Cardiac muscle cell (in vitro differentiated cells and primary cell): Measurements from ENCODE around the gene PYCARD. TPM values are rescaled to one million over a fixed set of nuclear protein-coding genes. Genes with fewer than 3 reads are reported as not detected.
"Not testable (repeated sequence)": the region's sequence is repeated elsewhere in the genome, so short reads cannot be mapped to it uniquely, and the experiment has no call there.

ENCODE experiments used
- DNase-seq, 2 donors: peaks; one replicate each; pipeline versions ENCODE4 v3.0.0 to v3.0.0-alpha.2; 2010 to 2017; ENCODE audit warnings: low read depth in 1 of 2, low spot score in 1 of 2
- H3K27ac ChIP-seq: fragments of 200-600 bp; sonication (generic); 2 replicates; pipeline ENCODE4 v1.5.1; 2016
- H3K27me3 ChIP-seq: fragments of 200-600 bp; sonication (generic); 2 replicates; pipeline ENCODE4 v1.6.0; 2016; ENCODE audit warnings: control low read depth
- H3K36me3 ChIP-seq: fragments of 200-600 bp; sonication (generic); 2 replicates; pipeline ENCODE4 v1.5.1; 2016; ENCODE audit warnings: control low read depth
- H3K4me1 ChIP-seq: fragments of 200-600 bp; sonication (generic); 2 replicates; pipeline ENCODE4 v1.8.1; 2017; ENCODE audit warnings: low read depth, mild to moderate bottlenecking, mixed run types
- H3K4me3 ChIP-seq: fragments of 200-600 bp; sonication (generic); 2 replicates; pipeline ENCODE4 v1.5.1; 2016; ENCODE audit warnings: mild to moderate bottlenecking
- H3K9me3 ChIP-seq: fragments of 200-600 bp; sonication (generic); 2 replicates; pipeline ENCODE4 v1.5.1; 2017; ENCODE audit warnings: low read depth, mild to moderate bottlenecking, control low read depth
- polyA plus RNA-seq: library from polyadenylated mRNA; unstranded; fragments of >200 nt; fragmentation: Nextera tagmentation; extraction: Ambion mirVana; gene quantifications from 2 replicates; pipeline ENCODE4 v1.2.1, GENCODE V29; 2016
- total RNA-seq: library from RNA; depleted of rRNA; stranded (reverse); fragments of >200 nt; gene quantifications from 2 replicates; pipeline ENCODE4 v1.2.3, GENCODE V29; 2016
- TF ChIP-seq, protein P1 (sequence below): IDR thresholded peaks from 2 replicates; pipeline ENCODE4 v1.5.1; 2012; ENCODE audit warnings: low read depth, mild to moderate bottlenecking, low read length

PYCARD gene
- total and polyA plus RNA-seq, 2 experiments from 2014 or later = 1.4 to 2.3 TPM

DNA sequence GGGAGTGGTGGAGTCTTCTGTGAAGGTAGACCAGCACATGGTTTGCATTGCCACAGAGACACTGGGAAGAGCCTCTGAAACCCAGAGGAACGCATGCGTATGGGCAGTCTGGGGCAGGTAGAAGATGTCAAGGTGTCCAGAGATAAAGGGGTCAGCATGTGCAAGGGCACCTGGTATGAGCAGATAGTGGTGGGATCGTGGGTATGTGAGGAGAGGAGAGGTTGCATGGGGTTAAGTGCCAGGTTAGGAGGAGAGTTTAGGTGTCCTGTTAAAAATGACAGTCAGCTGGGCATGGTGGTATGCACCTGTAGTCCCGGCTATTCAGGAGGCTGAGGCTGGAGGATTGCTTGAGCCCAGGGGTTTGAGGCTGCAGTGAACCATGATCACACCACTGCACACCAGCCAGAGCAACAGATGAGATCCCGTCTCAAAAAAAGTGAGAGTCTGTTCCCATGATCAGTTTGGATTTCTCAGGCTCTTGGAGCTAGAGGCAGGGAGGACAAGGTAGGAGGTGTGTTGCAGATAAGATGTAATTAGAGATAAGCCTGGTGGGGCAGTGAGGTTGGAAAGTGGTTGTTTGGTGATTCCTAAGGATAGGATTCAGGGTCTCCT is 3.0 kb downstream of the PYCARD start:
- H3K36me3 ChIP-seq = peaks cover 26% of the 10 kb centered on the region
- peaks cover 34% of the 10 kb centered on the region for H3K27me3 ChIP-seq
- TF ChIP-seq, protein P1, sequence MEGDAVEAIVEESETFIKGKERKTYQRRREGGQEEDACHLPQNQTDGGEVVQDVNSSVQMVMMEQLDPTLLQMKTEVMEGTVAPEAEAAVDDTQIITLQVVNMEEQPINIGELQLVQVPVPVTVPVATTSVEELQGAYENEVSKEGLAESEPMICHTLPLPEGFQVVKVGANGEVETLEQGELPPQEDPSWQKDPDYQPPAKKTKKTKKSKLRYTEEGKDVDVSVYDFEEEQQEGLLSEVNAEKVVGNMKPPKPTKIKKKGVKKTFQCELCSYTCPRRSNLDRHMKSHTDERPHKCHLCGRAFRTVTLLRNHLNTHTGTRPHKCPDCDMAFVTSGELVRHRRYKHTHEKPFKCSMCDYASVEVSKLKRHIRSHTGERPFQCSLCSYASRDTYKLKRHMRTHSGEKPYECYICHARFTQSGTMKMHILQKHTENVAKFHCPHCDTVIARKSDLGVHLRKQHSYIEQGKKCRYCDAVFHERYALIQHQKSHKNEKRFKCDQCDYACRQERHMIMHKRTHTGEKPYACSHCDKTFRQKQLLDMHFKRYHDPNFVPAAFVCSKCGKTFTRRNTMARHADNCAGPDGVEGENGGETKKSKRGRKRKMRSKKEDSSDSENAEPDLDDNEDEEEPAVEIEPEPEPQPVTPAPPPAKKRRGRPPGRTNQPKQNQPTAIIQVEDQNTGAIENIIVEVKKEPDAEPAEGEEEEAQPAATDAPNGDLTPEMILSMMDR = no peak
- H3K27ac ChIP-seq = no peak overlapping the region
- H3K4me1 ChIP-seq = no peaks in the 10 kb centered on the region
- H3K9me3 ChIP-seq = no peaks in the 10 kb centered on the region
- no peak overlapping the region for H3K4me3 ChIP-seq
- DNase-seq = no peak

DNA sequence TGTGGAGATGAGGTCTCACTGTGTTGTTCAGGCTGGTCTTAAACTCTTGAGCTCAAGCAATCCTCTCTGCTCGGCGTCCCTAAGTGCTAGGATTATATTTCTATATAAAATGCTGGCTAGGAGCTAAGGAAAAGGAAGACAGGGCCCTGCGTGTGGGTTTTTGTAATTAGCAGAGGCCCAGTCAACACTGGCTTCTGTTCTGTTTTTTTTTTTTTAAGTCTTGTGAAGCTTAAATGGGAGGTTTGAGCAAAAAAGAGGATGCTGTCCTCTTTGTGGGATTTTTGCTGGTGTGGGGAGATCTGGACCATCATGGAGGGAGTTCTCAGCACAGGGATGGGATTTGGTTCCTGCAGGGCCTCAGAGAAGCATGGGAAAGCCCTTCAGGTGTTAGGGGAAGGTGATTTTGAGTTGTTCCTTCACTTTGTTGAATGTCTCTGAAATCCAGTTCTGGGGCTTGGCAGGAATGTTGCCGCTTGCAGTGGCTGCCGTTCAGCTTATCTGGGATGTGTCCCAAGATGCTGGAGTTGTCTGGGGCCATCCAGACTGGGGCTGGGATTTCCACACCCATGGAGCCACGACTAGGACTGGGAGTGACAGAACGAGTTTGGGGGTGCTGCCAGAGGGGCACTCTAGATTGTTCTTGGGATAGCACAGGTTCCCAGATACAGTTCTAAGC is 4.2 kb downstream of the PYCARD start:
- H3K27me3 ChIP-seq = peaks cover 24% of the 10 kb centered on the region
- DNase-seq = no peak
- TF ChIP-seq, protein P1 = no peak
- H3K4me3 ChIP-seq = no peak overlapping the region
- H3K9me3 ChIP-seq = no peaks in the 10 kb centered on the region
- no peak overlapping the region for H3K27ac ChIP-seq
- no peaks in the 10 kb centered on the region for H3K4me1 ChIP-seq
- peaks cover 38% of the 10 kb centered on the region for H3K36me3 ChIP-seq

DNA sequence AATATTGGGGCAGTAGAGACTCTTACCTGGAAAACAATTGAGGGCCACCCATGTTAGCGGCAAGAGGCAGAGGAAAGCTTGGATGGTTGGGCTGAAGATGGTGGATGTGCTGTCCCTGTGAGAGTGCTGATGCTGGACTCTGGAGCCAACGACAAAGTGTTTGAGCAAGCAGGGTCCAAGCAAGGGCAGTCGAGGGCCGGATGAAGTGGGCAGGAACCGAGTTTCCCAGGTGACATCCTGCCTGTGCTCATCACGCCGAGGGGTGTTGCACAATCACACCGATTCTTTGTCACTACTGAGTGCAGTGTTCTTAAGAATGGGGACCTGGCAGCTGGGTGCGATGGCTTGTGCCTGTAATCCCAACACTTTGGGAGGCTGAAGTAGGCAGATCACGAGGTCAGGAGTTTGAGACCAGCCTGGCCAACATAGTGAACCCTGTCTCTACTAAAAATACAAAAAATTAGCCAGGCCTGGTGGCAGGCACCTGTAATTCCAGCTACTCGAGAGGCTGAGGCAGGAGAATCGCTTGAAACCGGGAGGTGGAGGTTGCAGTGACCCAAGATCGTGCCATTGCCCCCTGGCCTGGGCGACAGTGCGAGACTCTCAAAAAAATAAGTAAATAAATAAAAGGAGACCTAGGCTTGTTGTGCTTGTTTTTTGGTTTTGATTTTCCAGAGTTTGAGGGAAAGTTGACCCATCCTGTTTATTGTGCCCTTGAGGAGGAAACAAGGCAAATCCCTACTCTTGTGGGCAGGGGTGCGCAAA is 6.1 kb downstream of the PYCARD start:
- H3K4me3 ChIP-seq = no peak overlapping the region
- TF ChIP-seq, protein P1 = no peak
- no peak overlapping the region for H3K27ac ChIP-seq
- H3K36me3 ChIP-seq = peaks cover 56% of the 10 kb centered on the region
- no peaks in the 10 kb centered on the region for H3K4me1 ChIP-seq
- peaks cover 6% of the 10 kb centered on the region for H3K27me3 ChIP-seq
- no peaks in the 10 kb centered on the region for H3K9me3 ChIP-seq
- DNase-seq = no peak

- H3K4me3 ChIP-seq, H3K9me3 ChIP-seq, H3K4me1 ChIP-seq, H3K27me3 ChIP-seq, H3K27ac ChIP-seq, DNase-seq: not testable (repeated sequence)
- peaks cover 62% of the 10 kb centered on the region for H3K36me3 ChIP-seq
Measured at GRCh38 chr16:31195861-31196260, 6.7 kb downstream of the PYCARD start.

- H3K4me3 ChIP-seq = no peak overlapping the region
- DNase-seq = no peak
- TF ChIP-seq, protein P1 = no peak
- peaks cover 72% of the 10 kb centered on the region for H3K36me3 ChIP-seq
- H3K27ac ChIP-seq = no peak overlapping the region
- no peaks in the 10 kb centered on the region for H3K27me3 ChIP-seq
- H3K9me3 ChIP-seq = no peaks in the 10 kb centered on the region
- no peaks in the 10 kb centered on the region for H3K4me1 ChIP-seq
Measured at GRCh38 chr16:31194898-31195297, 7.7 kb downstream of the PYCARD start.

GRCh38 chr16:31193874-31194273 is 8.7 kb downstream of the PYCARD start:
- Histone ChIP-seq H3K27ac (no peak overlapping the region), H3K9me3 (no peaks in the 10 kb centered on the region), H3K4me3 (no peak overlapping the region), H3K36me3 (peaks cover 82% of the 10 kb centered on the region), H3K27me3 (no peaks in the 10 kb centered on the region), H3K4me1 (no peaks in the 10 kb centered on the region)
- DNase-seq = no peak
- TF ChIP-seq, protein P1 = no peak
